ENCODE results near the gene MRPL40.

The MRPL40 gene

DNA sequence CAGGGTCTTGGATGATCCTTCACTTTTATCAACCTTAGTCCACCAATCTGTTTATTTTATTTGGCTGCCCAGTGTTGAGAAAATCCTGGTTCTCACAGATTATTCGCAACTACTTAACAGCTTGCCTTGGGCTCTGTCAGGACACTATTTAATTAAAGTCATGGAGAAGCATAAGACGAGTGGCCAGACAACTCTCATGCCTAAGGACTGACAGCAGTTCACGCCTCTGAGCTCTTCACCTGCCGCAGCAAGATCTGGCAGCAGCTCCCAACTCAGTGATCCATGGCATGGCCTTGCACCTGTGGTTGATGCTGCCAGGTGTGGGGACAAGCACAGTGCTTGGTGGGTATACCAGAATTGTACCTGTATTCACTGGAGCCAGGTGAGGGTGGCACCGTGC lies 38.6 kb upstream of the MRPL40 start:
- in situ Hi-C loops (cut with HindIII; ENCODE audit: low sequenced_read_pairs): no loop called here
- TF ChIP-seq CTCF (IDR thresholded peaks at IDR 0.05; ENCODE audit: low read depth, low read length, missing control alignments): no peak
- DNase-seq (ENCODE audit: low read depth): no peak

DNA sequence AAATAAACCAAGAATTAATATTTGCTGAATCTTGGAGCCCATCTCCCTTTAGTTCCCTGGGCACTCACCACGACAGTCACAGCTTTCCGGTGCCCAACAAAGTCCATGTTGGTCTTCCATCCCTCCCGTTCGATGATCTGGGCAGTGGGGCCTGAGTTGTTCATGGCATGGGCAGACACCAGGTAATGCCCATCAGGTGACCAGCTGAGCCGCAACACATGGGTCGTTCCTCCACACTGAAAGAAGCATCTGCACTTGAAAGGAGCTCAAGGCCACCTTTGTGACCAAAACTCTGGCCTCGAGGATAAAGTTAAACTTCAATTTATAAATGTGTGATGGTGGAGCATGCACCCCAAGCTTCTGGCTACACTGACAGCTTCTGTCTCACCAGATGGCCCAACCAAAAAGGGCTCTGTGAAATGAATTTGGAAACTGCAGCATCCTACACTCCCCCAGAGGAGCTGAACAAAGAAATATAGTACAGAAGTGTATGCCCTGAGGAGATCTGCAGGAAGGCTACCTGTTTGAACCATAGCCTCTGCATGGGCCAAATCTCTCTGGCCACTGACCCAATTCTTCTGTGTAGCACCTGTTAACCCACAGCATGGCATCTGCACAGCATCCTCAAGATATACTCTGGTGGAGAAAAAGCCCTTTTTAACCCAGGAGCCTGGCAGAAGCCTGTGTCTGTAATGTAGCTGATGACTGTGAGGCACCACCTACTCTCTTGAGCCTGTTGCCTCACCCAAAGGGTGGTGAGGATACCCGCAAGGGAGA lies 37.9 kb upstream of the MRPL40 start:
- DNase-seq (ENCODE audit: low read depth): no peak
- in situ Hi-C loops (cut with HindIII; ENCODE audit: low sequenced_read_pairs): no loop called here
- TF ChIP-seq CTCF (IDR thresholded peaks at IDR 0.05; ENCODE audit: low read depth, low read length, missing control alignments): no peak
- no peak overlapping the region for H3K4me3 ChIP-seq (ENCODE audit: low read depth, low read length)

More for the DNA sequence above, 38.6 kb upstream of the MRPL40 start:
- no peak overlapping the region for H3K4me3 ChIP-seq (ENCODE audit: low read depth, low read length)

DNA sequence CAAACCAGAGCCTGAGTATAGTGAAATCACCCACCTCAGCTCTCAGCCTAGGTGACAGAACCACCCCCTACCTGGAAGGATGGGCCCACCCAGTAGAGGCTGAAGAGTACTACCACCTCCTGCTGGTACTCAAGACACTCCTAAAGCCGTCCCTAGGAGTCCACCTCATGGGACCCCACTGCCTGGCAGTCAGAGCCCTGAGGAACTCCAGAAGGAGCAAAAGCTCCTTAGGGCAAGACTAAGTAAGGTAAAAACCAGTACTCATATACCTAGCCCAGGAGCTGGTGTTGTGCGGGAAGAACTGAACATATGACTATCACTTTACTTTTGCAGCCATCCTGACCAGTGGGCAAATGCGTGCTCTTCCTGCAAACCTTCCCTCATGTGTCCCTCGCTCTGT lies 37.1 kb upstream of the MRPL40 start:
- in situ Hi-C loops (cut with HindIII; ENCODE audit: low sequenced_read_pairs): no loop called here
- TF ChIP-seq CTCF (IDR thresholded peaks at IDR 0.05; ENCODE audit: low read depth, low read length, missing control alignments): no peak
- H3K4me3 ChIP-seq (ENCODE audit: low read depth, low read length): no peak overlapping the region
- DNase-seq (ENCODE audit: low read depth): no peak

GRCh38 chr22:19396561-19396933 lies 35.8 kb upstream of the MRPL40 start:
- H3K4me3 ChIP-seq (ENCODE audit: low read depth, low read length): no peak overlapping the region
- no peak for TF ChIP-seq CTCF (IDR thresholded peaks at IDR 0.05; ENCODE audit: low read depth, low read length, missing control alignments)
- no peak for DNase-seq (ENCODE audit: low read depth)
- in situ Hi-C loops (cut with HindIII; ENCODE audit: low sequenced_read_pairs): no loop called here

GRCh38 chr22:19396934-19397733 lies 35.2 kb upstream of the MRPL40 start:
- no peak overlapping the region for H3K4me3 ChIP-seq (ENCODE audit: low read depth, low read length)
- in situ Hi-C loops (cut with HindIII; ENCODE audit: low sequenced_read_pairs): no loop called here
- TF ChIP-seq CTCF (IDR thresholded peaks at IDR 0.05; ENCODE audit: low read depth, low read length, missing control alignments): no peak
- no peak for DNase-seq (ENCODE audit: low read depth)

- no peak overlapping the region for H3K4me3 ChIP-seq (ENCODE audit: low read depth, low read length)
- in situ Hi-C loops (cut with HindIII; ENCODE audit: low sequenced_read_pairs): no loop called here
- DNase-seq (ENCODE audit: low read depth): no peak
- TF ChIP-seq CTCF (IDR thresholded peaks at IDR 0.05; ENCODE audit: low read depth, low read length, missing control alignments): no peak
Measured at GRCh38 chr22:19397734-19398104, 34.6 kb upstream of the MRPL40 start.

All from astrocyte of the cerebellum (primary cell).